Stimulated activated CD4-positive, alpha-beta T cell treated with anti-CD3 and anti-CD28 coated beads, TNF-alpha, amount 100 ng/mL, for 4 hours (primary cell): ENCODE data around the gene EXOC6.
"Not testable (repeated sequence)": the region's sequence is repeated elsewhere in the genome, so short reads cannot be mapped to it uniquely, and the experiment has no call there.

Experiments
- DNase-seq, 3 experiments: peaks; one replicate each; pipeline ENCODE4 v3.0.0-alpha.2; 2020; ENCODE audit warnings: low read depth in 3 of 3

Gene EXOC6

DNA sequence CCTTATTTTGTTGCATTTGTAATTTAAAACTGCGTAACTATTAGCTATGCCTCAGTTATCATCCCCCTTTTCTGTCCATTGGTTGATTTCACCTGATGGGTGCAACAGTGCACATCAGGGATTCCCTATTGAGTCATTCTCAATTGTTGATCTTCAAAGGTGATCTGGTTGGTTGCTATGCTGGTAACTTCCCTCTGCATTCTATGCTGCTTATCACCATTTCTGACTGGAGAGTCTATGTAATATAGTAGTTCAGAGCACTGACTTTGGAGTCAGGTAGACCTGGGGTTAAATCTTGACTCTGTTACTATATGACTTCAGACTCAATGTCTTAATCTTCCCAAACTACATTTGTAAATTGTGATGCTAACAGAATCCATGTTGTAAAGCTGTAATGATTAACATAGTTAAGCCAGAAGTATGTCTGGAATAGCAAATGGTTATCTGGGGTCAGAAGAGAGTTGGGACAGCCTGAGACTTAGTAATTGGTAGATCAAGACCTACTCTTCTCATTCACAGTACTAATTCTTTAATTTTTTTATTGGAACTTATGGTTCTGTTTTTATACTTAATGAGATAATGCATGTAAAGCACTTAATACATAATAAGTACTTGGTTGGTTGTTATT lies 38.1 kb downstream of the EXOC6 start:
- no peak for DNase-seq

DNA sequence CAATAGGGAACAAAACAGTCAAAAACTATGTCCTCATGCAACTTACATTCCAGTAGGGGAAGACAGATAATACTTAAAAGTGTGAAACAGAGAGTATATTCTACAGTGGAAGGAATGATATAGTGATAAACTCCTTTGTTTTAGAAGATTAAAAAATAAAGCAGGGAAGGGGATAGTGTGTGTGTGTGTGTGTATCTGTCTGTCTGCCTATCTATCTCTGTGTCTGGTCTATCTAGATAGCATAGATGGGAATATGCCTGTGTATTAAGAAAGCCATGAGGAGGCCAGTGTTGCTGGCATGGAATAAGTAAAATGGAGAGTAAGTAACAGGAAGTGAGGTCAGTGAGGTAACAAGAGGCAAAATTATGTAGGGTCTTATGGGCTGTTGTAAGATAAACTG lies 42.2 kb downstream of the EXOC6 start:
- no peak for DNase-seq

DNA sequence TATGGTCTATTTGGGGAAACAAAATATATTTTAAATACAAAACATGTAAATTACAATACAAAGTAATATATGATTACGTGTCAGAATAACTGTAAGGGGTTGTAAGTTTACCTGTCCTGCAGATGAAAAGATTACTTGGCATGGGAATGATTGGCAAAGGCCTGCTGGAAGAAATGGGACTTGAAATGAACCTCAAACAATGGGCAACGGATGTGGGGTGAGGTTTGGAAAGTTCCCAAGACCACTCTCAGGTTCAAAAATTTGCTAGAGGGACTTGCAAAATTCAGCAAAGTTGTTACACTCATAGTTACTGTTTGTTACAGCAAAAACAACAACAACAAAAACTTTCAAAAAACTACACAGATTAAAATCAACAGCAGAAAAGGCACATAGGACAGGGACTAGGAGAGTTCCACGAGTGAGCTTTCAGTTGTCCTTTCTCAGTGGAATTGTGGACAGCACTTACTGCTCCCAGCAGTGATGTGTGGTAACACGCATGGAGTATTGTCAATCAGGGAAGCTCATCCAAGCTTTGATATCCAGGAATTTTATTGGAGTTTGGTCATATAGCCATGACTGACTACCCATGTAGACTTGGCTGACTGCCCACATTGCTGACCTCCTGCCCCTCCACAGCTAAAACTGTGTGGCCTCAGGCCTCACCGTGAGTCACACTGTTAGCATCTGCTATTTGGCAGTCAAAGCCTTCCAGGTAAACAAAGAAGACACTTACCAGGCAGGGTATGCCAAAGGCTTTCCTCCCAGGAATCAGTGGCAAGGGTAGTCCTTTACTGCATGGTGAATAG lies 43.8 kb downstream of the EXOC6 start:
- no peak for DNase-seq

DNA sequence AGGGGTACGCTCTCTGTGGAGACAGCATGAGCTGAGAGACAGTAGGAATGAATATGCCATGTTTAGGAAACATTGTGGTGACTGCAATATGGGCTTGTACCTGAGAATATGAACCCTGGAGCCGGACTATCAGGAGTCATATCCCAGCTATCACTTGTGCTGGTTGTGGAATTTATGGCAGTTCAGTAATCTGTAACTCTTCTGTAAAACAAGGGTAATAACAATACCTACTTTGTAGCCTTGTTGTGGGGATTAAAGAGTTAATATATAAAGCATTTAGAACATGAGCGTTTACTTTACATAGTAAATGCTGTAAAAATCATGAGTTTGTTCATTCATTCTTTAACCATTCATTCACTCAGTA lies 44.4 kb downstream of the EXOC6 start:
- DNase-seq: no peak

DNA sequence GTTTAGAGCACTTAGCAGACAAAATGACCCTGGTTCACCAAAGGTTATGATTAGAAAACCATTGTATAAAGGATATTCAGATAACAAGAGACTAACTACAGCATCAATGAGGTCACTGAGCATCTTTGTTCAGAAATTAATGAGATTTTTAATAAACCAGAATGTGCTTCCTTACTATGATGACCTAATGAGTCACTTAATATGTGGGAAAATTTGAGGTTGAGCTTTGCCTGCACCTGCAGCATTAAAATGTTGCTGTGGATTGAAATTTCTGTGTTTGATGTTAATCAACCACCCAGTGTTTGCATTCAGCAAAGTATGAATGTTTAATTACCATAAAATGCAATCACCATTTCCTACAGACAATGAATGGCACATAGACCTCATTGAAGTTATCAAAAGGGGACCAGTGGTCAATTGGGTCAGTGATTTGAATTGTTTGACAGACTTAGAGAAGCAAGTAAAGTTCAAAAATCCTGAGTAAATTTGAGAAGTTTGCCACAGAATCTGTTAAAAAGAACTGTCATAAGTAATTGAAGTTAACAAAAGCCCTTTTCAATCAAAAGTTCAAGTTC lies 45.8 kb downstream of the EXOC6 start:
- DNase-seq: no peak

DNA sequence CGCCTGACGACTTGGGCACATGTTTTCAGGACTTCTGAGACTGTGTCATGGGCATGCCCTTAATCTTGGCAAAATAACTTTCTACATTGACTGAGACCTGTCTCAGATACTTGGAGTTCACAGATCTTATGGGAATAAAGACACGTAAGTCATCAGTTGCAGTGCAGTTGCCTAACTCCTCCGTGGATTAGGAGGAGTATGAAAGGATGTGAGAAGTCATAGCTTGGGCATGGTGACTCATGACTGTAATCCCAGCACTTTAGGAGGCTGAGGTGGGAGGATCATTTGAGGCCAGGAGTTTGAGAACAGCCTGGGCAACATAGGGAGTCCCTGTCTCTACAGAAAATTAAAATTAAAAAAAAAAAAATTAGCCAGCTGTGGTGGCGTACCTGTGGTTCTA lies 49.6 kb downstream of the EXOC6 start:
- no peak for DNase-seq

DNA sequence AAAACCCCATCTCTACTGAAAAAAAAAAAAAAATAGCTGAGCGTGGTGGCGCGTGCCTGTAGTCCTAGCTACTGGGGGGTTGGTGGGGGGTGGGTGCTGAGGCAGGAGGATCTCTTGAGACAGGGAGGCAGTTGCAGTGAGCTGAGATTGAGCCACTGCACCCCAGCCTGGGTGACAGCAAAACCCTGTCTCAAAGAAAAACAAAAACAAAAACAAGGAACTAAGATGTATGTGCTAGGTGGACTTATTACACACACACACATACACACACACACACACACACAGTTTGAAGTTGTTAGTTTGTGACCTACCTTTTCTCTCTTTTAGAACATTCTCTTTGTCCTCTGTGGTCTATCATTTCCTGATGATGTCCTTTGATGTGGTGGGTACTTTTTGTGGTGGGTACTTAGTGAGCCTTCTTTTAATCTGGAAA lies 53.5 kb downstream of the EXOC6 start:
- no peak for DNase-seq

DNA sequence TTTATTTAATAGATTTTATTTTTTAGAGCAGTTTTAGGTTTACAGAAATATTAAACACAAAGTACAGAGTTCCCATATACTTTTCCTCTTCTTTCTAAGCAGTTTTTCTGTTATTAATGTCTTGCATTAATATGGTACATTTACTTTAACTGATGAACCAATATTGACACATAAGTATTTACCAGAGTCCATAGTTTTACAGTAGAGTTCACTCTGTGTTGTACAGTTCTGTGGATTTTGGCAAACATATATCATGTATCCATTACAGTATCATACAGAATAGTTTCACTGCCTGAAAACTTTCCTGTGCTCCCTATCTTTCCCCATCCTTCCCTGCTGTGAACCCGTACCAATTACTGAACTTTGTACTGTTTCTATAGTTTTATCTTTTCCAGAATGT lies 55.3 kb downstream of the EXOC6 start:
- DNase-seq: no peak

DNA sequence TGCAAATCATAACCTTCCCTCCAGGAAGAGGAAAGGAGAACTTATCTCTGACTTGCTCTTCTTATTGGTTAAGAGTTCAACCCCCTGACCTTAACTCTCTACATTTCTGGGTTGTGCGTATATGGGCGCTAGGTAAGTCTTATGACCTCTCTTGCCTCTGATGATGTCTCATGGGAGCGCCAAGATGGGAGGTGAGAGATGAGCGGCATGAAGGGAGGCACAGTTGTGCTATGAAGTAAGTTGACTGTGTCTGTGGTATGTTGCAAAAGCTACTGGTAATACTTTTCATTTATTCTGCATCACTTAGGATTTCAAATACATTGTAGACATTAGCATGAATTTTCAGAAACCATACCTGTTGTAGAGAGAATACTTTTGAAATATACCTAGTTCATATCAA lies 59.0 kb downstream of the EXOC6 start:
- no peak for DNase-seq

DNA sequence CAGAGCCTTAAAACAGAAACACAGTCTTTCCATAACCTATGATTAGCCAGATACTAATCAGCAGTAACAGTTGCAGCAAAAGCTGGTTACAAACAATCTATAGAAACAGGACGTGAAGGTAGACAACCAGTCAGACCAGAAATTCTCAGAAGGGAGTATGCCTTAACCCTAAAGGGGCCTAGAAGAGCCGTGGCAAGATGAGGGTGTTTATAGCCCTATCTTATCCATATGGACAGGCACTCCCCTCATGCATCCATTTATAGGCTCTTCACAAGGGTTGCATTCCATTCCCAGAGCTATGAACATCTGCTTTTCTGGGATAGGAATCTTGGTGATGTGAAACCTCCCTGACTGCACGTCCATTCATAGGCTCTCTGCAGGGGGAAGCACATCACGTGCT lies 64.3 kb downstream of the EXOC6 start:
- DNase-seq: not testable (repeated sequence)

DNA sequence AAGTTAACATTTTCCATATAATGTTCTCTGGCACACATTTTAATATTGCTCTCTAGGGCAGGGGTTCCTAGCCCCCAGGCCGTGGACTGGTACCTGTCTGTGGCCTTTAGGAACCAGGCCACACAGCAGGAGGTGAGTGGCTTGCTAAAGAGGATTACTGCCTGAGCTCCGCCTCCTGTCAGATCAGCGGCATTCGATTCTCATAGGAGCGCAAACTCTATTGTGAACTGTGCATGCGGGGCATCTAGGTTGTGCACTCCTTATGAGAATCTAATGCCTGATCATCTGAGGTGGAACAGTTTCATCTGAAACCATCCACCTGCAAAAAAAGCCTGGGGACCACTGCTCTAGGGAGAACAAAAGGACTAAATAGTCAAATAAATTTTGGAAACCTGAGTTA lies 65.7 kb downstream of the EXOC6 start:
- DNase-seq: no peak

DNA sequence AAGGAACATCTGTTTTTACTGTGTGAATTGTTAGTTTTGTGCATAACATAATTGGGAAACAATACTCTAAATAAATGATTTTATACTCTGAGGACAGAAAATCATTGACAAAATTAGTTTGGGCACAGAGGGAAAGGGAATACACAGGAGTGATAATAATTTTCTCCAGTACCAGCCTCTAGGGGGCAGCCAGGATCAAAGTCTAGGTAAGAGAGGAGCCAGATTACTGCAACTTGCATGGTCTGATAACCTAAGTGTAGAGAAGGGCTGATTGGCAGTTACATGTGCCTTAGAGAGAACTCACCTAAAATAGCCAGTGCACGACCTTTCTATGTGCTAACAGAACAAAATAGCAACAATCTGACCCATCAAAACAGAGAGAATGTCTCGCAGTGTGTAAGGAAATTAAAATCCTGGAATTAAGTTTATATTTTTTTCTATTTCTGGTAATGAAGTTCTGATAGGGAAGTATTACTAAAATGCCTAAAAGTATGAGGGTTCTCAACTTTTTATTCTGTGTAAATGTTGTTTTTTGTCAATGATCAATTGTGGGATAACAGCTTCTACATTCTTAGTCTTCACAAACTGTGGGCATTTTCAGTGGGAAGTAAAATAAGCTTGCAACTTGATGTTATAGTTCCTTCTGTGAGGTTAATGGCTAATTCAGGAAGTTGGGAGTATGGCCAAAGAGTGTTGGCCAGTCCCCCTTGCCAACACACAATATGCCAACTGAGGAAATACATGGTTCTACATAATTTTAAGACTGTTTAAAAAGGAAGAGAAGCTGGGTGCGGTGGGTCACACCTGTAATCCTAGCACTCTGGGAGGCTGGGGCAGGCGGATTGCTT lies 66.4 kb downstream of the EXOC6 start:
- DNase-seq: peak in 2 of 3 experiments; percentile 9 to 31

DNA sequence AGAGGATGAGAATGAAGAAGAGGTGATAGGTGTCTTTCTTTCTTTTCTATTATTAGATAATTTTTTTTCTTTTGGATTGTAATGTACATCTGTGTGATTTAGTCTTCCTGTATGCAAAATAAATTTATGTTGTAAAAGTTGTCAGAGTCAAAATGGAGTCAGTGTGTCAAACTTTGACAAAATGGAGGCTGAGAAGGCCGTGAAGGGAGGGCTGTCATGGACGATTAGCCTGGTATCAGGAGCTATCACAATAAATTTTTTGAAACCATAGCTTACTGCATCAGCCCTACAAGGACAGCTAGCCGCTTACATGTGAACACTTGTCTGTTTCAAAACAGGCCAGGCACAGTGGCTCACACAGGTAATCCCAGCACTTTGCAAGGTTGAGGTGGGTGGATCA lies 67.6 kb downstream of the EXOC6 start:
- DNase-seq: no peak

DNA sequence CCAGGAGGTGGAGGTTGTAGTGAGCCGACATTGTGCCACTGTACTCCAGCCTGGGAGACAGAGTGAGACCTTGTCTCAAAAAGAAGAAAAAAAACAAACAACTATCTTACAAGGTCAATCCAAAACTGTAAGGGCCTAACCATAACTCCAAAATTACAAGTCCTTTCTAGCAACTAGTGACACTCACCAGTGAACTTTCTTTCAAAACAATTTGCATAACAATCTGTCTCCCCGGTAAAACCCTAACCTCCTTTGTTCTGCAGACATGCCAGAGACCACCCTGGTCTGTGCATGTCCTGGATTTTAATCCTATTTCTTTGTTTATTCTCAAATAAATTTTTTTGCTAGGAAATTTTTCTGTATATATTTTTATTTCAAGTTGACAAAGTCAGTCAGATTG lies 68.1 kb downstream of the EXOC6 start:
- DNase-seq: no peak

DNA sequence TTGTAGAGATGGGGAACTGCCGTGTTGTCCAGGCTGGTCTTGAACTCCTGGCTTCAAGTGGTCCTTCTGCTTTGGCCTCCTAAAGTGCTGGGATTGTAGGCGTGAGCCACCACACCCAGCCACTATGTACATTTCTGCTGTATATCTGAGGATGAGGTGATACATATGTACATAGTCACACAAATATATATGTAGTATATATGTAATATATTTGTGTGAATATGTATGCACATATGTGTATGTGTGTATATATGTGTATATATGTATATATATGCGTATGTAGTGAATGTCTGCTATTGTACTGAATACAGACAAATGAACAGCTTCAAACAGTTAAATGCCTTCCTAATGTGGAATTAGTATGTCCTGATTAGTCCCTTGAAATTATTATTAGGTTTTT lies 70.3 kb downstream of the EXOC6 start:
- no peak for DNase-seq

DNA sequence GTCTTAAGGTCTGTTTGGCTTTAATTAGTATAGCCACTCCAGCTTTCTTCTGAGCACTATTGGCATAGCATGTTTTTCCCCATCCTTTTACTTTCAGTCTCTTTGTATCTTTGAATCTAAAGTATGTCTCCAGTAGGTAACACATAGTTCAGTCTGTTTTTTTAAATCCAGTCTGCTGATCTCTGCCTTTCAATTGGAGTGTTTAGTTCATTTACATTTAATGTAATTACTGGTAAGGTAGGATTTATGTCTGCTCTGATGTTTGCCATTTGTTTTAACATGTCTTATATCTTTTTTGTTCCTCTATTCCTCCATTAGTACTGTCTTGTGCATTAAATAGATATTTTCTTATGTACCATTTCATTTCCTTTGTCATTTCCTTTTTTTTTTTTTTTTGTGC lies 72.5 kb downstream of the EXOC6 start:
- no peak for DNase-seq

DNA sequence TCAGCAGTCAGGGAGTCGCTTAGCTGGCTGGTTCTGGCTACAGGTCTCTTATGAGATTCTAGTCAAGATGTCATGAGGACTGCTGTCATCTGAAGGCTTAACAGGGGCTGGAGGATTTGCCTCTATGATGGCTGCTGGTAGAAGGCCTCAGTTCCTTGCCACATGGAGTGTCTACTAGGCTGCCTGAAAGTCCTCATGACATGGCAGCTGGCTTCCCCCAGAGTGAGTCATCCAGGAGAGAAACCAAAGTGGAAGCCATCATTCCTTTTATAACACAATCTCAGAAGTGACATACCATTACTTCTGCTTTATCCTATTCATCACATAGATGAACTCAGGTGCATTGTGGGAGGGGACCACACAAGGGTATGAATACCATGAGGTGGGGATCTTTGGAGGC lies 75.1 kb downstream of the EXOC6 start:
- DNase-seq: no peak

DNA sequence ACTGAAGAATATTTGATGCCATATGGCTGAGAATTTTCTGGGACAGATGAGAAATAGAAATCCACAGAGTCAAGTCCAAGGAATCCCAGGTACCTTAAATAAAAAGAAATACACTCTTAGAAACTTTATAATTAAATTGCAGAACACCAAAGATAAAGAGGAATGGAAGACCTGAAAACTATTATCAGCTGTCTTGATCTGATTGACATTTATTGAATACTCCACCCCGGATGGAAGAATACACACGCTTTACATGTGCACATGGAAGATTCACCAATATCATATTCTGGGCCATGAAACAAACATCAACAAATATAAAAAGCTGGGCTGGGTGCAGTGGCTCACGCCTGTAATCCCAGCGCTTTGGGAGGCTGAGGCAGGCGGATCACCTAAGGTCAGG lies 81.6 kb downstream of the EXOC6 start:
- DNase-seq: no peak

DNA sequence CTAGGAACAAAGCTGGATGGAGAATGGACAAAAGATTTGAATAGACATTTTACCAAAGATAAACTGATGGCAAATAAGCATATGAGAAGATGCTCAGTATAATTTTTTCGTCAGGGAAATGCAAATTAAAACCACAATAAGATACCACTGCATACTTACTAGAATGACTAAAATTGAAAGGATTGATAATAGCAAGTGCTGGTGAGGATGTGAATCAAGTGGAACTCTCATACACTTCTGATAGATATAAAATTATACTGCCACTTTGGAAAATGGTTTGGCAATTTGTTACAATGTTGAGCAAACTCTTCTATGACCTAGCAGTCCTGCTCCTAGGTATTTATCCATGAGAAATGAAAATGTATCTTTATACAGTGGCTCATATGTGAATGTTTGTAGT lies 83.3 kb downstream of the EXOC6 start:
- no peak for DNase-seq

DNA sequence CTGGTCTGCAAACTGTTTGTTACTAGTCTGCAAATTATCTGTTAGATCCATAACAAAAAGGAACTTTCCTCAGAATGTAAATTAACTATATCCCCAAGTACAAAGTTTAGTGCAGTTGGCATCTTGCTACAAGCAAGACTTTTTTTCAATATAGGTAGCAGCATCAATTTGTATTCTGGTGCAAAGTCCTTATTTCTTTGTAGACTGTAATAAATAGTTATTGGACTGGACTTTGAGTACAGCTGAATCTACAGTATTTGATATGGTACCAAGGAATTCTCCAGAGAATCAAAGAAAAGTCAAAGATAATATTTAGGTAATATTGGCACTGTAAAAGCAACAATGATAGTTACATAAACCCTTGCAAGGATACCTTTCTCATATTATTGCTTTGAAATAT lies 89.6 kb downstream of the EXOC6 start:
- DNase-seq: no peak

DNA sequence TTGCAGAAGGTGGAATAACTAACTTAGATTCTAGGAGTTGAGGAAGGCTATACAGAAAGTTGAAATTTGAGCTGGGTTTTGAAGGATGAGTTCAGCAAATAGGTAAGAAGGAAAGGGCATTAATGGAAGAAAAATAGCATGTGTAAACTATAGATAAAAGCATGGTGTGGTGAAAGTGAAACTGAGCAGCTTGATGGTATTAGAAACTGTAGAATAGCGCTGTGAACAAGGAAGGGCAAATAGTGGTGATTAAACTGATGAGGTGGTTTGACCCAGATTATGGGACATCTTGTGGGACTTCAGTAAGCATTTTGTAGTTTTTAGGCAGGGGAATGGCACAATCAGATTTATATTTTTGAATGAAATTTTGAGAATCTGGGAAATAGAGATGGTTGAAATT lies 90.5 kb downstream of the EXOC6 start:
- DNase-seq: no peak

DNA sequence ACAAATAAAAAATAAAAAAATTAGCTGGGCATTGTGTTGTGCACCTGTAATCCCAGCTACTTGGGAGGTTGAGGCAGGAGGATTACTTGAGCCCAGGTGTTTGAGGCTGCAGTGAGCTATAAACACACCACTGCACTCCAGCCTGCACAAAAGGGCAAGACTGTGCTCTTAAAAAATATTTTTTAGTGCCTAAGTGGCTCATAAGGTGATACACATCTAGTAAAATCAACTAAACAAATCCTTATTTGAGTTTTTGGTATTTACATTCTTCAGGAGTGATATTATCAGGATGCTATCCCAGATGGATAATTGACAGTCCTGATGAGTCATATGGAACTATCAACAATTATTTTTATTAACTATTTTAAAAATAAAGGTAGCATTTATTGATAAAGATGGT lies 93.9 kb downstream of the EXOC6 start:
- no peak for DNase-seq
